ENCODE data around the gene TBX20.

DNA sequence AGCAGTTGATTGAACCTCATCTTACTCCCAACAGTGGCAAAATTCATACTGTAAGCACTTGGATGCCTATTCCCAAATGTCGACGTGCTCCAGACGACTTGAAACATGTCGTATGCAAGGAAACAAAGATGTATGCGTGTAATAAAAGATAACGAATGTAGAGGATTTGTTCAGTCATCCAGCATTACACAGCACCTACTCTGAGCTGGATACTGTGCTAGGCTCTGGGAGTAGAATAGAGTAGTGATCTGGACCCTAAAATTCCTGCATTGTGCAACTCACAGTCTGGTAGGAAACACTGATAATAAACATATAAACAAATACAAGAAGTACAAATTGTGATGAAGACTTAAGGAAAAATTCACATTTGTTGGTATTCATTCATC lies 5.6 kb upstream of the TBX20 start:
- no peak for TF ChIP-seq CTCF (IDR thresholded peaks at IDR 0.05; ENCODE audit: insufficient read depth, low read depth, low read length)
- no peak for TF ChIP-seq EZH2 (IDR thresholded peaks at IDR 0.05; ENCODE audit: insufficient read depth, low read length)

All from astrocyte (in vitro differentiated cells and primary cell).